Skeletal muscle tissue (tissue), 4 donors: Measurements from ENCODE around the gene FANCC. TPM values are rescaled to one million over a fixed set of nuclear protein-coding genes. Genes with fewer than 3 reads are reported as not detected.
"Not testable (repeated sequence)": the region's sequence is repeated elsewhere in the genome, so short reads cannot be mapped to it uniquely, and the experiment has no call there.

Source experiments
- H3K27ac ChIP-seq: one replicate; pipeline ENCODE4 v1.7.0; 2013; ENCODE audit warnings: mild to moderate bottlenecking, low read depth, low read length, inconsistent platforms
- H3K27me3 ChIP-seq, 3 donors: one replicate each; pipeline ENCODE4 v1.7.0; 2013; ENCODE audit warnings: low read length in 3 of 3; ENCODE audit not compliant: control insufficient read depth in 3 of 3, insufficient read depth in 3 of 3
- H3K36me3 ChIP-seq, 3 donors: one replicate each; pipeline ENCODE4 v1.7.0; 2013; ENCODE audit warnings: low read length in 3 of 3; ENCODE audit not compliant: control insufficient read depth in 3 of 3, insufficient read depth in 3 of 3
- H3K4me1 ChIP-seq, 3 donors: one replicate each; pipeline ENCODE4 v1.7.0; 2013; ENCODE audit warnings: low read length in 3 of 3, mild to moderate bottlenecking in 3 of 3; ENCODE audit not compliant: control insufficient read depth in 3 of 3, insufficient read depth in 3 of 3
- H3K4me3 ChIP-seq, 3 donors: one replicate each; pipeline ENCODE4 v1.7.0; 2013; ENCODE audit warnings: low read length in 3 of 3
- H3K9ac ChIP-seq, 3 donors: one replicate each; pipeline ENCODE4 v1.7.0; 2013; ENCODE audit warnings: low read length in 3 of 3, mild to moderate bottlenecking in 3 of 3, moderate library complexity in 2 of 3, low read depth in 1 of 3
- H3K9me3 ChIP-seq, 3 donors: one replicate each; pipeline ENCODE4 v1.7.0; 2013; ENCODE audit warnings: low read length in 3 of 3; ENCODE audit not compliant: control insufficient read depth in 3 of 3
- total RNA-seq: library from RNA; depleted of rRNA; stranded (reverse); fragments of >200 nt; gene quantifications from one replicate; pipeline ENCODE4 v1.2.3, GENCODE V29; 2014
- donor health status: Osteomylitis.

The FANCC gene
- total RNA-seq, 1 donor from 2014 or later, result 12.0 TPM

- Histone ChIP-seq H3K27ac (no peak overlapping the region), H3K36me3 (no peaks in the 10 kb centered on the region), H3K9ac (no peak overlapping the region), H3K9me3 (no peaks in the 10 kb centered on the region), H3K4me1 (peaks cover 0 to 6% (median 0%) of the 10 kb centered on the region in 3 donors), H3K27me3 (no peaks in the 10 kb centered on the region), H3K4me3 (no peak overlapping the region)
These were observed 44.7 kb downstream of the FANCC start for GRCh38 chr9:95272830-95273229.

- Histone ChIP-seq H3K27ac (no peak overlapping the region), H3K4me3 (no peak overlapping the region), H3K9me3 (no peaks in the 10 kb centered on the region), H3K36me3 (no peaks in the 10 kb centered on the region), H3K4me1 (peaks cover 0 to 6% (median 0%) of the 10 kb centered on the region in 3 donors), H3K9ac (no peak overlapping the region), H3K27me3 (no peaks in the 10 kb centered on the region)
These were observed 46.7 kb downstream of the FANCC start for GRCh38 chr9:95270790-95271189.

- not testable (repeated sequence) for H3K9ac ChIP-seq, H3K27ac ChIP-seq, H3K4me3 ChIP-seq, H3K4me1 ChIP-seq, H3K27me3 ChIP-seq, H3K36me3 ChIP-seq, H3K9me3 ChIP-seq
These were observed 47.4 kb downstream of the FANCC start for GRCh38 chr9:95269803-95270773.

- Histone ChIP-seq H3K4me1 (peaks cover 0 to 6% (median 0%) of the 10 kb centered on the region in 3 donors), H3K9ac (no peak overlapping the region), H3K27ac (no peak overlapping the region), H3K4me3 (no peak overlapping the region), H3K27me3 (no peaks in the 10 kb centered on the region), H3K36me3 (no peaks in the 10 kb centered on the region), H3K9me3 (no peaks in the 10 kb centered on the region)
These were observed 48.8 kb downstream of the FANCC start for GRCh38 chr9:95268681-95269080.

GRCh38 chr9:95266649-95267048, 50.9 kb downstream of the FANCC start:
- Histone ChIP-seq H3K27ac (no peak overlapping the region), H3K36me3 (no peaks in the 10 kb centered on the region), H3K4me1 (no peaks in the 10 kb centered on the region), H3K4me3 (no peak overlapping the region), H3K27me3 (no peaks in the 10 kb centered on the region), H3K9ac (no peak overlapping the region), H3K9me3 (no peaks in the 10 kb centered on the region)

GRCh38 chr9:95265960-95266359, 51.5 kb downstream of the FANCC start:
- Histone ChIP-seq H3K27ac (no peak overlapping the region), H3K9me3 (no peaks in the 10 kb centered on the region), H3K27me3 (no peaks in the 10 kb centered on the region), H3K36me3 (no peaks in the 10 kb centered on the region), H3K4me1 (no peaks in the 10 kb centered on the region), H3K4me3 (no peak overlapping the region), H3K9ac (no peak overlapping the region)

- H3K9me3 ChIP-seq, result no peaks in the 10 kb centered on the region
- no peak overlapping the region for H3K27ac ChIP-seq
- no peaks in the 10 kb centered on the region for H3K27me3 ChIP-seq
- no peaks in the 10 kb centered on the region for H3K36me3 ChIP-seq
- no peaks in the 10 kb centered on the region for H3K4me1 ChIP-seq
- H3K9ac ChIP-seq, result no peak overlapping the region
- no peak overlapping the region for H3K4me3 ChIP-seq
These were observed 52.4 kb downstream of the FANCC start for GRCh38 chr9:95264954-95265615.

- no peaks in the 10 kb centered on the region for H3K27me3 ChIP-seq
- no peak overlapping the region for H3K9ac ChIP-seq
- no peak overlapping the region for H3K4me3 ChIP-seq
- H3K4me1 ChIP-seq, result no peaks in the 10 kb centered on the region
- no peaks in the 10 kb centered on the region for H3K9me3 ChIP-seq
- H3K27ac ChIP-seq, result no peak overlapping the region
- no peaks in the 10 kb centered on the region for H3K36me3 ChIP-seq
These were observed 55.6 kb downstream of the FANCC start for GRCh38 chr9:95261890-95262289.

GRCh38 chr9:95250462-95251221, 66.9 kb downstream of the FANCC start:
- Histone ChIP-seq H3K4me1 (no peaks in the 10 kb centered on the region), H3K9me3 (no peaks in the 10 kb centered on the region), H3K9ac (no peak overlapping the region), H3K36me3 (peaks cover 0 to 7% (median 0%) of the 10 kb centered on the region in 3 donors), H3K27ac (no peak overlapping the region), H3K4me3 (no peak overlapping the region), H3K27me3 (no peaks in the 10 kb centered on the region)
